GM12891 (cell line): ENCODE measurements around the gene TGFB2.

Experiments
- DNase-seq: peaks from one replicate; pipeline ENCODE4 v3.0.0; 2011; ENCODE audit warnings: low spot score; ENCODE audit not compliant: insufficient read length
- FAIRE-seq: peaks from 2 replicates; lab custom pipeline; 2011; peaks lifted over from hg19 to GRCh38; lab: Jason Lieb, UNC
- PAX5 ChIP-seq: IDR thresholded peaks from 2 replicates; pipeline ENCODE4 v1.6.1; 2011; ENCODE audit warnings: low read length, moderate library complexity, mild to moderate bottlenecking; ENCODE audit not compliant: insufficient read depth, severe bottlenecking
- POLR2A ChIP-seq: IDR thresholded peaks from 2 replicates; pipeline ENCODE4 v1.6.1; 2011; ENCODE audit warnings: low read depth, low read length, control low read depth
- POLR2AphosphoS5 ChIP-seq: IDR thresholded peaks from 2 replicates; pipeline ENCODE4 v1.6.1; 2011; ENCODE audit warnings: low read depth, low read length, control low read depth
- POU2F2 ChIP-seq: IDR thresholded peaks from 2 replicates; pipeline ENCODE4 v1.6.1; 2011; ENCODE audit warnings: low read depth, mild to moderate bottlenecking, control low read depth, low read length, moderate library complexity
- SPI1 ChIP-seq: IDR thresholded peaks from 2 replicates; pipeline ENCODE4 v1.6.1; 2011; ENCODE audit warnings: low read depth, low read length, control low read depth
- TAF1 ChIP-seq: IDR thresholded peaks from 2 replicates; pipeline ENCODE4 v1.6.1; 2011; ENCODE audit warnings: low read depth, low read length, control low read depth

The TGFB2 gene

DNA sequence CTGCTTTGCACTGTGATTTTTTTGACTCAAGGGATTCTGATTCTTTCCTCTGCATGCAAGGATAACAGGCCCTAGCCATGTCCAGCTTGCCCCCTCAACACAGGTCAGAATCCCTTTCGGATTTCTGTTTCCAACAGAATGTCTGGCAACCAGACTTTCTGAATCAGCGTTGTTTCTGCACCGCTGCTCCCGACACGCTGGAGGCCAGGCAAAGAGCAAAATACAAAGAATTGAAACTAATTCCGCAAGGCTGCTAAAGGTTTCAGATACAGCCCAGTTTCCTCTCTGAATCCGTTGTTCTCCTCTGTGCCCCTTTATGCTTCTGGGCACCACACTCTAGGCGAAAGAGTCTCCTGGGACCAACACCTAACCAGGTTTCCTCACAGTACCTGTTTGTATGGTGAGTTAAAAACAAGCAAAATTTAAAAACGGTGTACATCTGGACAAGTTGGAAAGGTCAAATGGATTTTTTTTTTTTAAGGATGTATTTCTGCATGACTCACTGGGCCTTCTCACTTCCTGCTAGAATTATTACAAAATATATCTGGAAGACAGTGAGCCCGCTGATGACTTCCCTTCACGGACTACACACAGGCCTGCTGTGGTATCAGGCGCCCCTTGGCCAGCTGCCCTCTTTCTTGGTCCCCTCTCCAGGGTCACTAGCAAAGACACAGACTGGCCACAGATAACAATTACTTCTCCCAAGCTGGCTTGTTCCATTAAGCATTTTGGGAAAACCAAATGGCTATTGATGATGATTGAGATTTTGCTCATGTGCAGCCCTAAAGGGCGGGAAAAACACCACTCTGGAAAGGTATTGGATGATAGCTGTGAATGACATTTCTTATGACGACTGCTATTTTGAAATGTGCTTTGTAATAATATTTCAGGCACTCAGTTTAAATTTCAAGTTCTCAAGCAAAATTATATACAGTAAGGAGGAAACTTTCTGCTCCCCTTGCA lies 118.3 kb downstream of the TGFB2 start:
- no peak for TF ChIP-seq PAX5
- no peak for TF ChIP-seq POLR2A
- no peak for TF ChIP-seq POLR2AphosphoS5
- no peak for TF ChIP-seq POU2F2
- no peak for TF ChIP-seq TAF1
- TF ChIP-seq SPI1: no peak
- DNase-seq (no peak), FAIRE-seq (no peak)

DNA sequence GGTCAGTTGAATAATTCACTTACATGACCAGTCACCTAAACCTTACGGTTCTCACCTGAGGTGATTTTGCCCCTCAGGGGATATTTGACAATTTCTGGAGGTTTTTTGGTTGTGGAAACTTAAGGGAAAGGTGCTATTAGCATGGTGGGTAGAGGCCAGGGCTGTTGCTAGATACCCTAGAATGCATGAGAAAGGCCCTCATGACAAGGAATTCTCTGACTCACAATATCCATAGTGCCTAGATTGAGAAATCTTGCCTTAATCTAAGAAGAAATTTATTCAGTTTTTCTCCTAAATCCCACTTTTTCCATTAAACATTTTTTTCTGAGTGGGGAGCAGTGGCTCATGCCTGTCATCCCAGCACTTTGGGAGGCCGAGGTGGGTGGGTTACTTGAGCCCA lies 119.7 kb downstream of the TGFB2 start:
- DNase-seq (no peak), FAIRE-seq (no peak)
- no peak for TF ChIP-seq POLR2AphosphoS5
- no peak for TF ChIP-seq SPI1

DNA sequence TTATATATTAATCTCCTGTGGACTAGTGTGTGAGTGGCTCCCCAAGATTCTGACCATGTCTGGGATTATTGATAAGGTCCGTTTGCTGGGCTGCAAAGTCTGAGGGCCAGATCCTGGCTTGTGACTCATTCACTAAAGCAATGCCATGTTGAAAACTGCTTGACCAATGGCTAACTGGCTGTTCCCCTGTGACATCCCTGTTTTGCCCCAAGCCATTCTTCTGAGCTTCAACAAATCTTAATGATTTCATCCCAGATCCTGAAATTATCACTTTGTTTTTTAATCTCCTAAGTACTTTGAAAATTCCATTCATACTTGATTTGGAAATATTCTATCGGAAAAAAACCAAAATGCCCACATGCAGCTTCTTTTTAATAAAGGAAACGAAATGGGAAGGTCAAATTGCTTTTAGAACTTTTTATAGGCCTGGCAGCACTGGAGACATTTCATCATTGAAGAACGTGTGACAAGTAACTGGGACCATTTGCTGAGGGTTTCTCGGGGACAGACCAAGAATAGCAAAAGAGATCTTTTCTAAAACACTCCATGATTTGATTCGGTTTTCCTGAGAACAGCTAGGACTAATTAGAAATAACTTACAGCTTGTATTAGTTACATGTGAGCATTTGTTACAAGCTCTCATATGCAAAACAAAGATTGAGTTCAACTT lies 121.3 kb downstream of the TGFB2 start:
- FAIRE-seq (no peak), DNase-seq (no peak)
- TF ChIP-seq SPI1 (no peak), PAX5 (no peak), POLR2A (no peak), TAF1 (no peak), POU2F2 (no peak), POLR2AphosphoS5 (no peak)

DNA sequence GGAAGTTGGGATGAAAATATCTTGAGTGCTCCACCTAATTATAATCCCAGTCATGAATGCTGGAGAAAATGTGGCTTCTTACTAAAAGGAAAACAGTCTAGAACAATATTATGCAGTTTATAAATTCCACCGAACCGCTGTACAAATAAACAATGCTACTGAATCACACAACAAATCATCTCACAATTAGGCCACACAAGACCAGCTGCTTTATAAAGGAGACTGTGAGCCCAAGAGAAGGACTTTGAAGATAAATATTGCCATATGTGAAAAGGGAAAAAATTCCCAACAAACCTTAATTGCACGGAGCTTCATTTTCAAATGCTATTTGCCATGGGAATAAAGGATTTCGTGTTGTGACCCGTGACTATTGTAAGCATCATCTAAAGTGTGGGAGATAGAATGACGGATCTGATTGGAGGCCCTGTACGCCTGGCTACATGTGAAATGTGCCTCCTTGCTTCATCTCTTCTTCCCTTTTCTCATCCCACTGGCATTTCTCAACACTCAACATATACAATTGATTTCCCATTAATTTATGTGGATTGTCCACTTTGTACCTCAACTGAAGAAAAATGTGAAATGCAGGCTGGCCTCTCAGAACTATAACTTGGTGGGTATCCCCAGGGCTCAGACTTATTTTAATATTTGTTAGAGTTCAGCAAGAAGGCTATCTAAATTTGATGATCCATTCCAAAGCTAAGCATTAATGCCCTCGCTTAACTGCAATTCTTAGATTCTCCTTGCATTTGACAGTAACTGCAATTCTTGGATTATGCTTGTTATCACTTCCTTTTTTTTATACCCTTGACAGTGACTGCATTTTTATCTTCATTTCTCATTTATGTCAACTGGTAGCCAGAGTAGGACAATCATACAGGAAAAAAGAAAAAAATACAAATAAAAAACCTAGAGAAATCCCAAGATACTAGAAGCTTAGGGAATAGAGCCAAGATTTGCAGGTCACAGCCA lies 122.3 kb downstream of the TGFB2 start:
- no peak for DNase-seq
- TF ChIP-seq SPI1 (no peak), POLR2A (no peak), POU2F2 (no peak), POLR2AphosphoS5 (no peak), PAX5 (no peak), TAF1 (no peak)
- FAIRE-seq: no peak

DNA sequence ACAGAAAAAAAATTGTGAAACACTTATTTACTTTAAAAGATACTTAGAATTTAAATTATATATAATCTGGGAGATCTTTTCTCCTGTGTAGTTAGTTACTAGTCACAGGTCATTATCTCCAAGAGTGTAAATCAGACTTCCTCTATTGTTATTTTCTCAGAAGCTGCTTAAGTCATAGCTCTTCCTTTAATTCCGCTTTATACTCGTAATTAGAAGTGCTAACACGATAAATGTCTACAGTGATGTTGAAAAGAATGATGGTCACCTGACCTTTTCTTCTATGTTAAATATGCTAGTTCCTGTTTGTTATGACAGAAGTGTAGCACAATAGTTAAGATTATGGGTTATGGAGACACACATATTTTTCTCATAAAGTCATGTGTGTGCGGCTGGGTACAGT lies 123.6 kb downstream of the TGFB2 start:
- DNase-seq (no peak), FAIRE-seq (no peak)
- TF ChIP-seq TAF1 (no peak), POU2F2 (no peak), POLR2A (no peak), PAX5 (no peak), POLR2AphosphoS5 (no peak), SPI1 (no peak)

DNA sequence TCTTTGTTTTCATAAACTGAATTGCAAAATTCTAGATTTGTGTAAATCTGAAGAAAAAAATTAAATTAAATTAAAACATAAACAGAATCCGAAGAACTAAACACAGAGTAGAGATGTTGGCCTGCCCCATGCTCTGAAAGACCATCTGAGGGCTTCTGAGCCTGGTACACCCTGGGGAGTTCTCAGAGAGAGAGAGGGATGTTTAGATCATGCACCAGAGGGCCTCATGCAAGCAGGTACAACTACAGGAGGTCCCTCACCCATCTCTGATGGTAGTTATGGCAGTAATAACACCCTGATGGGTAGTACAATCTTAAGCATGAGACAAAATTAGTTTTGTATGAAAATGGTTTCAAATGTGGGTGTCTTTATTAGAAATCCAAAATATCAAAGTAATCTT lies 127.7 kb downstream of the TGFB2 start:
- FAIRE-seq: no peak
- no peak for TF ChIP-seq SPI1
- no peak for TF ChIP-seq POLR2A
- TF ChIP-seq TAF1: no peak
- TF ChIP-seq POLR2AphosphoS5: no peak
- TF ChIP-seq POU2F2: no peak
- no peak for TF ChIP-seq PAX5
- no peak for DNase-seq

DNA sequence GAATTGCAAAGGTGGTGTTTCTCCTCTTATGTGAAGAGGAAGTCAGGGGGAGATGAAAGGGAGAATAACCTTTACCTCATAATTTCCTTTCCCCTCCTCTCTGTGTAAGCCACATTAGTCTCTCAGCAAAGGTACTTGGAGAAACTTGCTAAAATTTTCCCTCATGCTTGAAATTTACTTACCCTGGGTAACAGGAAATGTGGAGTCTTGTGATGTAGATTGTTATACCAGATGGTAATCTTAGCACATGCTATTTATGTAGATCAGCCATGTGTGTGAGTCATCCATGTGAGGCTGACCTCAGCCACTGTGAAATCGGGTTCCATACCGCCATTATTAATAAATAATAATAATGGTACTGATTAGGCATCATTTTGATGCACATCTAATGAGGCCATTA lies 128.4 kb downstream of the TGFB2 start:
- DNase-seq (no peak), FAIRE-seq (no peak)
- TF ChIP-seq PAX5: no peak
- TF ChIP-seq SPI1: no peak
- TF ChIP-seq TAF1: no peak
- TF ChIP-seq POLR2A: no peak
- no peak for TF ChIP-seq POU2F2
- TF ChIP-seq POLR2AphosphoS5: no peak

DNA sequence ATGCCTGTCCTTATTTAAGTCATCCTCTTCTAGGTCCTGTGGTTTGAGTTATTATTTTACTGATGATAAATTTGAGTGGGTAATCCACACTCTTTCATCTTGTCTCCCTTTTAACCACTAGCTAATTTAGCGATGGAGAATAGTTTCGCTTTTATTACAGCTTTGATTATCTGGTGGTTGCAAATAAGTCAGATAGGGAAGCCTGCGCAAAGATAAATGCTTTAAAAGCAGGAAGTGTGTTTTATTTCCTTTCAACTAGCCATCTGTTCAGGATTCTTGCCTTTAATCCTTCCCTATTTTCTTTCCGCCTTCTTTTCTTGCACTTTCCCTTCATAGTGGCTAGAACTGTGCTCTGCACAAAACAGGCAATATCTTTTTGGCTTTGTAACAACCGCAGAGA lies 129.0 kb downstream of the TGFB2 start:
- FAIRE-seq (no peak), DNase-seq (no peak)
- TF ChIP-seq POU2F2 (no peak), SPI1 (no peak), PAX5 (no peak), POLR2AphosphoS5 (no peak), TAF1 (no peak), POLR2A (no peak)

DNA sequence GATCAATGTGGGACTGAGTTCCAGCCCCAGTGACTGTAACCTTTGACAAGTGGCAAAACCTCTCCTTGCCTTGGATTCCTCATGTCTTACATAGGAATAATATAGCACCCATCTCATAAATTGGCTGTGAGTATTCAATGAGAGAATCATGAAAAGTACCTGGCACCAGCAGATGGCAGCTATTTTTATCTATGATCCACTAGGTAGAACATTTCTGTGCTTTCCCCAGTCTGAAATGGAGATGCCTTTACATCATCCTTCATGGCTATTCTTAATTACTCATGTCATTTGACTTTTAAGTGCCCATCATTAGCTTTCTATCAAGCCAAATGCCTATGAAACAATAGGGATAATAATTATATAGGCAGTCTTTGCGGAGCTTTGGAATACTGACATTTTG lies 130.1 kb downstream of the TGFB2 start:
- FAIRE-seq: no peak
- TF ChIP-seq TAF1 (no peak), PAX5 (no peak), SPI1 (no peak), POU2F2 (no peak), POLR2A (no peak), POLR2AphosphoS5 (no peak)
- no peak for DNase-seq
